K562 (cell line): ENCODE data around the gene STEAP1B. TPM values are rescaled to one million over a fixed set of nuclear protein-coding genes. Genes with fewer than 3 reads are reported as not detected.

Experiments used
- ATAC-seq: fragments of 200-7000 bp; cut with Tn5 transposase; 3 replicates; pipeline ENCODE4 v1.9.1; 2020; ENCODE audit warnings: moderate library complexity
- BruUV-seq: library from RNA; stranded (reverse); fragments of 400-500 nt; replicated peaks from 2 replicates; lab custom pipeline; 2021; lab: Mats Ljungman, UMichigan
- CTCF ChIA-PET: fragments of 300-600 bp; formaldehyde crosslinking; extraction: SDS; loops from one replicate; lab custom pipeline; 2021; ENCODE audit warnings: low intra/inter-chr PET ratio; lab: Yijun Ruan, JAX
- POLR2A ChIA-PET: fragments of 300-600, 350-650 bp; sonication (Branson Sonifier 250); formaldehyde crosslinking; extraction: SDS; loops from one replicate; lab custom pipeline; 2021; ENCODE audit warnings: antibody characterized with exemption, inconsistent platforms; lab: Yijun Ruan, JAX
- DNase-seq, 4 experiments: peaks; one replicate each; pipeline versions ENCODE4 v3.0.0 to v3.0.0-alpha.2; 2011 to 2018; ENCODE audit warnings: low spot score in 3 of 4, mixed read lengths in 3 of 4; ENCODE audit errors: extremely low read depth in 1 of 4
- FAIRE-seq: peaks from 2 replicates; lab custom pipeline; 2011; peaks lifted over from hg19 to GRCh38; lab: Jason Lieb, UNC
- H2AFZ ChIP-seq: 2 replicates; pipeline ENCODE4 v1.6.0; 2011; ENCODE audit warnings: low read depth, low read length, control low read depth, inconsistent platforms
- H3K27ac ChIP-seq: fragments of 200-600 bp; 3 replicates; pipeline ENCODE4 v1.8.0; 2011; ENCODE audit warnings: low read depth, mild to moderate bottlenecking, control low read depth, inconsistent platforms, low read length, moderate library complexity, mixed read lengths; ENCODE audit errors: extremely low read depth
- H3K27me3 ChIP-seq, 2 experiments: fragments of 300-600 bp in 1 of 2; 2 replicates in 1 of 2; 3 replicates in 1 of 2; pipeline versions ENCODE4 v1.6.0 to v1.8.0; 2011; ENCODE audit warnings: inconsistent platforms in 2 of 2, low read length in 2 of 2, mild to moderate bottlenecking in 1 of 2, mixed read lengths in 1 of 2, moderate library complexity in 1 of 2; ENCODE audit not compliant: control insufficient read depth in 2 of 2, insufficient read depth in 2 of 2
- H3K36me3 ChIP-seq: fragments of 300-600 bp; 3 replicates; pipeline ENCODE4 v1.8.0; 2011; ENCODE audit warnings: mild to moderate bottlenecking, low read length, inconsistent platforms; ENCODE audit not compliant: control insufficient read depth, insufficient read depth
- H3K4me1 ChIP-seq, 2 experiments: fragments of 200-600 bp in 1 of 2; replicated peaks in 1 of 2; 2 replicates in 1 of 2; 3 replicates in 1 of 2; pipeline versions ENCODE4 v1.5.1 to v1.8.0; 2011; ENCODE audit warnings: inconsistent platforms in 2 of 2, low read length in 2 of 2, mild to moderate bottlenecking in 1 of 2, mixed read lengths in 1 of 2, moderate library complexity in 1 of 2; ENCODE audit not compliant: control insufficient read depth in 2 of 2, insufficient read depth in 2 of 2
- H3K4me2 ChIP-seq: 2 replicates; pipeline ENCODE4 v1.6.1; 2011; ENCODE audit warnings: low read length, control low read depth, inconsistent platforms, mixed read lengths; ENCODE audit not compliant: insufficient read depth
- H3K4me3 ChIP-seq: fragments of 200-600 bp; sonication (generic), shearing (Covaris generic); 2 replicates; pipeline ENCODE4 v1.5.1; 2016; ENCODE audit warnings: control low read depth, inconsistent platforms
- H3K79me2 ChIP-seq: fragments of 200-600 bp; 3 replicates; pipeline ENCODE4 v1.8.0; 2011; ENCODE audit warnings: low read length, inconsistent platforms; ENCODE audit not compliant: control insufficient read depth, insufficient read depth
- H3K9ac ChIP-seq, 2 experiments: 2 replicates each; pipeline versions ENCODE4 v1.6.0 to v1.6.1; 2011; ENCODE audit warnings: low read depth in 2 of 2, low read length in 2 of 2, control low read depth in 1 of 2, inconsistent platforms in 1 of 2, mild to moderate bottlenecking in 1 of 2, mixed read lengths in 1 of 2; ENCODE audit not compliant: insufficient read depth in 1 of 2
- H3K9me1 ChIP-seq: one replicate; pipeline ENCODE4 v1.6.0; 2011; ENCODE audit warnings: inconsistent platforms, mild to moderate bottlenecking, low read length, moderate library complexity; ENCODE audit not compliant: control insufficient read depth, insufficient read depth
- H3K9me3 ChIP-seq: replicated peaks from 2 replicates; pipeline ENCODE4 v1.5.1; 2011; ENCODE audit warnings: low read depth, low read length, inconsistent platforms; ENCODE audit not compliant: control insufficient read depth, insufficient read depth
- H4K20me1 ChIP-seq: replicated peaks from 2 replicates; pipeline ENCODE4 v1.6.1; 2011; ENCODE audit warnings: low read length, inconsistent platforms, mixed read lengths; ENCODE audit not compliant: control insufficient read depth, insufficient read depth
- ATF6 ChIP-seq: sonication (generic); formaldehyde crosslinking; IDR thresholded peaks from 2 replicates; pipeline ENCODE4 v1.4.0; 2020; ENCODE audit warnings: mild to moderate bottlenecking, missing genetic modification reagents
- KAT7 ChIP-seq: sonication (generic); formaldehyde crosslinking; IDR thresholded peaks from 2 replicates; pipeline ENCODE4 v1.8.0; 2022; ENCODE audit warnings: missing genetic modification reagents, mild to moderate bottlenecking, borderline replicate concordance
- KLF1 ChIP-seq: fragments of 450-650 bp; IDR thresholded peaks from 2 replicates; pipeline ENCODE4 v1.6.1; 2016; ENCODE audit warnings: missing genetic modification characterization, missing compliant biosample characterization
- LARP7 ChIP-seq: fragments of 450-650 bp; IDR thresholded peaks from 2 replicates; pipeline ENCODE4 v1.6.1; 2016
- MGA ChIP-seq: fragments of 450-650 bp; IDR thresholded peaks from 2 replicates; pipeline ENCODE4 v1.6.1; 2016; ENCODE audit warnings: mild to moderate bottlenecking, moderate library complexity
- SRF ChIP-seq, 2 experiments: fragments of 250-450, 450-650 bp in 1 of 2; sonication (Bioruptor Pico) in 1 of 2; sonication (generic) in 1 of 2; formaldehyde crosslinking; IDR thresholded peaks; 2 replicates each; pipeline versions ENCODE4 v1.5.0 to v1.5.1; 2020 to 2022; ENCODE audit warnings: mild to moderate bottlenecking in 1 of 2, missing genetic modification reagents in 1 of 2
- ZNF384 ChIP-seq: IDR thresholded peaks from 2 replicates; pipeline ENCODE4 v1.6.1; 2012; ENCODE audit warnings: low read depth, low read length, improper control_type of control experiment
- WGBS: fragments of 100-300 bp; shearing (Covaris generic); methylation state at CpG from one replicate; pipeline ENCODE4 v1.1.6; 2016; ENCODE audit warnings: low coverage, mixed read lengths; ENCODE audit not compliant: insufficient coverage; ENCODE audit errors: missing lambda C conversion rate; 5-methylcytosine and 5-hydroxymethylcytosine counted together
- in situ Hi-C: fragments of 300-500 bp; cut with MboI; formaldehyde crosslinking; loops from 4 replicates; pipeline ENCODE4 v1.15.0; 2018; ENCODE audit warnings: inconsistent platforms, mixed read lengths
- intact Hi-C: fragments of 100-400 bp; cut with micrococcal nuclease; formaldehyde crosslinking; loops from 2 replicates; pipeline ENCODE4 v1.14.2; 2022
- polyA plus RNA-seq, 8 experiments: library from polyadenylated mRNA; depleted of rRNA in 4 of 8; stranded (reverse) in 5 of 8; unstranded in 3 of 8; fragments of >200 nt; fragmentation: Nextera tagmentation in 2 of 8; fragmentation: Illumina TruSeq in 1 of 8; extraction: Ambion mirVana in 2 of 8; extraction: Trizol in 1 of 8; gene quantifications; 2 replicates each; pipeline versions ENCODE4 v1.2.1 to v1.2.3, GENCODE V29; 2011 to 2014; ENCODE audit warnings: inconsistent platforms in 1 of 8, missing spikeins in 1 of 8
- total RNA-seq, 7 experiments: library from RNA; depleted of rRNA in 6 of 7; stranded (reverse); fragments of >200 nt in 6 of 7; fragmentation: Illumina TruSeq in 2 of 7; extraction: Trizol in 2 of 7; gene quantifications; 2 replicates each; pipeline versions ENCODE4 v1.2.1 to v1.2.3, GENCODE V29; 2011 to 2021; ENCODE audit warnings: low replicate concordance in 1 of 7
- TF ChIP-seq, protein P1 (sequence below): fragments of 250-450 bp; sonication (Bioruptor Pico); IDR thresholded peaks from 2 replicates; pipeline ENCODE4 v1.8.0; 2022; ENCODE audit warnings: moderate library complexity, mild to moderate bottlenecking, inconsistent platforms

Gene STEAP1B
- total and polyA plus RNA-seq, 9 of the 15 experiments (the other 6 are each of a cell fraction or from before 2014, with no cell fraction given): 20.0 to 38.5 (median 30.6) TPM

DNA sequence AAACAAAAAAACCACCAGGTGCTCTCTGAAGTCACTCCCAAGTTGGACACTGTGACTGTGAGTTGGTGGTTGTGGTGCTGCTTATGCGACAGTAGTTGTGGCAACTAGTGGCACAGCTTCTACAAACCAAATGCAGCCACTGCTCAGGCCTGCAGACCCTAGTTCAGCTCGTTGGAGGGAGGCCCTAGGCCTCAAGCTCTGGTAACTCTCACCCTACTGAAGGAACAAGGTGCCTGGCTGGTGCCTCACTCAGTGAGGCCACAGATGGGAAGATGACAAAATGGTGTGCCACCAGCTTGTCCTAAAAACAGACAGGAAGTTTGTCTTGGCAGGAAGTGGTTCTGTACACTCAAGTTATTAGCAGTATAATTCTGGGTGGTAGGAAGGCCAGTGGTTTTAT, 97.7 kb downstream of the STEAP1B start:
- no peak overlapping the region for H3K27ac ChIP-seq
- H3K9me1 ChIP-seq: no peaks in the 10 kb centered on the region
- H3K27me3 ChIP-seq: no peaks in the 10 kb centered on the region
- ChIA-PET CTCF (no interaction called here), POLR2A (no interaction called here)
- ATAC-seq (no peak), FAIRE-seq (no peak), DNase-seq (no peak)
- in situ Hi-C loops (no loop called here), intact Hi-C loops (no loop called here)
- no peak overlapping the region for H2AFZ ChIP-seq
- no peak overlapping the region for H3K4me3 ChIP-seq
- H3K9ac ChIP-seq: no peak overlapping the region
- H3K4me2 ChIP-seq: no peak overlapping the region
- no peaks in the 10 kb centered on the region for H3K9me3 ChIP-seq
- H4K20me1 ChIP-seq: no peaks in the 10 kb centered on the region
- H3K79me2 ChIP-seq: no peaks in the 10 kb centered on the region
- H3K4me1 ChIP-seq: peaks cover 4 to 16% of the 10 kb centered on the region in 2 experiments; a peak in 3 of 5 replicates
- WGBS: 56% methylated on average over 2 of the region's 2 CpGs
- BruUV-seq: no TSS peak
- no peaks in the 10 kb centered on the region for H3K36me3 ChIP-seq
- TF ChIP-seq, protein P1, sequence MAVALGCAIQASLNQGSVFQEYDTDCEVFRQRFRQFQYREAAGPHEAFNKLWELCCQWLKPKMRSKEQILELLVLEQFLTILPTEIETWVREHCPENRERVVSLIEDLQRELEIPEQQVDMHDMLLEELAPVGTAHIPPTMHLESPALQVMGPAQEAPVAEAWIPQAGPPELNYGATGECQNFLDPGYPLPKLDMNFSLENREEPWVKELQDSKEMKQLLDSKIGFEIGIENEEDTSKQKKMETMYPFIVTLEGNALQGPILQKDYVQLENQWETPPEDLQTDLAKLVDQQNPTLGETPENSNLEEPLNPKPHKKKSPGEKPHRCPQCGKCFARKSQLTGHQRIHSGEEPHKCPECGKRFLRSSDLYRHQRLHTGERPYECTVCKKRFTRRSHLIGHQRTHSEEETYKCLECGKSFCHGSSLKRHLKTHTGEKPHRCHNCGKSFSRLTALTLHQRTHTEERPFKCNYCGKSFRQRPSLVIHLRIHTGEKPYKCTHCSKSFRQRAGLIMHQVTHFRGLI (CRISPR knock-in tag): no peak
- no peak for TF ChIP-seq ATF6 (CRISPR knock-in tag)
- TF ChIP-seq KLF1 (tag): no peak
- no peak for TF ChIP-seq ZNF384
- TF ChIP-seq LARP7: no peak
- TF ChIP-seq MGA: no peak
- no peak for TF ChIP-seq KAT7 (CRISPR knock-in tag)
- TF ChIP-seq SRF (CRISPR knock-in tag; IDR thresholded peaks at IDR 0.05): no peak
